ENCODE results near the gene PRMT3. TPM values are rescaled to one million over a fixed set of nuclear protein-coding genes. Genes with fewer than 3 reads are reported as not detected.
"Not testable (repeated sequence)": the region's sequence is repeated elsewhere in the genome, so short reads cannot be mapped to it uniquely, and the experiment has no call there.

PRMT3 gene
- total and polyA plus RNA-seq, 12 donors, result 7.6 to 23.4 (median 15.0) TPM

DNA sequence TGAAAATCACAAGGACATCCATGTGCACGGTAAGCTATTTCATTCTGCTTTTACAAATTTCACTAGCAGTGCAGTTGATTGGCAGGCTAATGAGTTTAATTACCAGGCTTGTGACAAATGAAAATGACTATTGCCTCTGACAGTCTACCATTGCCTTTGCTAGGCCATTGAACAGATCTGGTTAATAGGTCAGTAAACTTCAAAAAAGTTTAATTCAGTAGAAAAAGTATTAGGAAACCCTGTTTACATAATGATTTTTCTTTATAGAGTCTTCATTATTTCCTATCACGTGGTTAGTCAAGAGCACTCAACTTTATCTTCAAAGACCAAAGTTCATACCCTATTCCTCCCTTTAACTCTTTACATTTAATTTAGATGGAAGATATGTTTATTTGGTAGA is 77.0 kb downstream of the PRMT3 start:
- H3K36me3 ChIP-seq (replicated peaks in 1 of 2), result no peaks in the 10 kb centered on the region
- H3K9me3 ChIP-seq (replicated peaks in 1 of 3), result no peaks in the 10 kb centered on the region
- TF ChIP-seq, protein P1, sequence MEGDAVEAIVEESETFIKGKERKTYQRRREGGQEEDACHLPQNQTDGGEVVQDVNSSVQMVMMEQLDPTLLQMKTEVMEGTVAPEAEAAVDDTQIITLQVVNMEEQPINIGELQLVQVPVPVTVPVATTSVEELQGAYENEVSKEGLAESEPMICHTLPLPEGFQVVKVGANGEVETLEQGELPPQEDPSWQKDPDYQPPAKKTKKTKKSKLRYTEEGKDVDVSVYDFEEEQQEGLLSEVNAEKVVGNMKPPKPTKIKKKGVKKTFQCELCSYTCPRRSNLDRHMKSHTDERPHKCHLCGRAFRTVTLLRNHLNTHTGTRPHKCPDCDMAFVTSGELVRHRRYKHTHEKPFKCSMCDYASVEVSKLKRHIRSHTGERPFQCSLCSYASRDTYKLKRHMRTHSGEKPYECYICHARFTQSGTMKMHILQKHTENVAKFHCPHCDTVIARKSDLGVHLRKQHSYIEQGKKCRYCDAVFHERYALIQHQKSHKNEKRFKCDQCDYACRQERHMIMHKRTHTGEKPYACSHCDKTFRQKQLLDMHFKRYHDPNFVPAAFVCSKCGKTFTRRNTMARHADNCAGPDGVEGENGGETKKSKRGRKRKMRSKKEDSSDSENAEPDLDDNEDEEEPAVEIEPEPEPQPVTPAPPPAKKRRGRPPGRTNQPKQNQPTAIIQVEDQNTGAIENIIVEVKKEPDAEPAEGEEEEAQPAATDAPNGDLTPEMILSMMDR (IDR thresholded peaks at IDR 0.05), result no peak
- no peak for DNase-seq
- peaks cover 0 to 8% of the 10 kb centered on the region in 2 donors for H3K4me1 ChIP-seq (replicated peaks in 1 of 2)
- H3K27me3 ChIP-seq, result no peaks in the 10 kb centered on the region
- no peak overlapping the region for H3K4me3 ChIP-seq
- intact Hi-C loops (cut with DNase I), result no loop called here
- 88 to 93% (median 89%) methylated on average over 2 of the region's 2 CpGs for WGBS, 4 donors
- H3K27ac ChIP-seq, result no peak overlapping the region

- no peaks in the 10 kb centered on the region for H3K36me3 ChIP-seq (replicated peaks in 1 of 2)
- TF ChIP-seq, protein P1 (IDR thresholded peaks at IDR 0.05), result no peak
- no peak for TF ChIP-seq POLR2A (IDR thresholded peaks at IDR 0.05)
- no peak for DNase-seq
- H3K4me1 ChIP-seq (replicated peaks in 1 of 2), result no peaks in the 10 kb centered on the region
- H3K4me3 ChIP-seq, result no peak overlapping the region
- WGBS, 4 donors, result 92 to 95% (median 93%) methylated on average over 6 of the region's 6 CpGs
- no peaks in the 10 kb centered on the region for H3K27me3 ChIP-seq
- no peak overlapping the region for H3K27ac ChIP-seq
- intact Hi-C loops (cut with DNase I), result no loop called here
- no peaks in the 10 kb centered on the region for H3K9me3 ChIP-seq (replicated peaks in 1 of 3)
These were observed 80.1 kb downstream of the PRMT3 start for GRCh38 chr11:20467487-20468185.

DNA sequence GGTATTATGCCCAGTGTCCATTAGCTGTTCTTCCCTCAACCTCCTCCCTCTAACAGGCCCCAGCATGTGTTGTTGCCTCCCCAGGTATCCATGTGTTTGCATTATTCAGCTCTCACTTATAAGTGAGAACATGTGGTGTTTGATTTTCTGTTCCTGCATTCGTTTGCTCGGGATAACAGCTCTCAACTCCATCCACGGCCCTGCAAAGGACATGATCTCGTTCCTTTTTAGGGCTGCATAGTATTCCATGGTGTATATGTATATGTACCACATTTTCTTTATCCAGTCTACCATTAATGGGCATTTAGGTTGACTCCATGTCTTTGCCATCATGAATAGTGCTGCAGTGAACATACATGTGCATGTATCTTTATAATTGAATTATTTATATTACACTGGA is 82.8 kb downstream of the PRMT3 start:
- TF ChIP-seq, protein P1 (IDR thresholded peaks at IDR 0.05), result no peak
- no peak for TF ChIP-seq POLR2A (IDR thresholded peaks at IDR 0.05)
- Histone ChIP-seq H3K36me3 (replicated peaks in 1 of 2) (no peaks in the 10 kb centered on the region), H3K4me1 (replicated peaks in 1 of 2) (peaks cover 0 to 6% of the 10 kb centered on the region in 2 donors), H3K27me3 (no peaks in the 10 kb centered on the region), H3K4me3 (no peak overlapping the region), H3K9me3 (replicated peaks in 1 of 3) (no peaks in the 10 kb centered on the region), H3K27ac (no peak overlapping the region)
- 96 to 98% (median 96%) methylated on average over 4 of the region's 4 CpGs for WGBS, 4 donors
- intact Hi-C loops (cut with DNase I), result no loop called here
- DNase-seq, result no peak

GRCh38 chr11:20471929-20472328 is 84.4 kb downstream of the PRMT3 start:
- H3K4me3 ChIP-seq; H3K27ac ChIP-seq; intact Hi-C loops (cut with DNase I); H3K36me3 ChIP-seq (replicated peaks in 1 of 2); DNase-seq; H3K9me3 ChIP-seq (replicated peaks in 1 of 3); H3K4me1 ChIP-seq (replicated peaks in 1 of 2); H3K27me3 ChIP-seq: not testable (repeated sequence)

Measured in adrenal gland (tissue), 12 donors.